GM18873 (cell line): ENCODE data around the gene KBTBD4.

ENCODE experiments used
- ATAC-seq: cut with Tn5 transposase; IDR thresholded peaks from one replicate; pipeline ENCODE4 v1.9.1; 2021; ENCODE audit warnings: mild to moderate bottlenecking, moderate library complexity, moderate number of reproducible peaks; ENCODE audit not compliant: unreplicated experiment, low FRiP score

The KBTBD4 gene

GRCh38 chr11:47578524-47579494, at the start of gene KBTBD4, which contains the start of gene NDUFS3:
KBTBD4 (minus strand) TSS chr11:47578970; CDS start chr11:47578951, 19 bp downstream.
NDUFS3 (plus strand) TSS chr11:47579074; CDS start chr11:47579092, 18 bp downstream.
- peak; percentile 88 for ATAC-seq

GRCh38 chr11:47628026-47628425, 49.3 kb upstream of the KBTBD4 start:
- no peak for ATAC-seq

GRCh38 chr11:47626234-47626633, 47.5 kb upstream of the KBTBD4 start:
- no peak for ATAC-seq

GRCh38 chr11:47620836-47621378, 42.1 kb upstream of the KBTBD4 start:
- no peak for ATAC-seq

- no peak for ATAC-seq
These were observed 38.6 kb upstream of the KBTBD4 start for GRCh38 chr11:47617417-47617809.

- no peak for ATAC-seq
These were observed 38.1 kb upstream of the KBTBD4 start for GRCh38 chr11:47616726-47617416.

GRCh38 chr11:47615249-47615648, 36.5 kb upstream of the KBTBD4 start:
- no peak for ATAC-seq

GRCh38 chr11:47611348-47611794, 32.6 kb upstream of the KBTBD4 start:
- ATAC-seq, result peak; percentile 74

GRCh38 chr11:47609675-47610074, 30.9 kb upstream of the KBTBD4 start:
- no peak for ATAC-seq

- no peak for ATAC-seq
These were observed 28.6 kb upstream of the KBTBD4 start for GRCh38 chr11:47607380-47607779.

- ATAC-seq, result no peak
These were observed 28.0 kb upstream of the KBTBD4 start for GRCh38 chr11:47606731-47607130.

GRCh38 chr11:47605921-47606320, 27.2 kb upstream of the KBTBD4 start:
- ATAC-seq, result no peak

- ATAC-seq, result no peak
These were observed 24.5 kb upstream of the KBTBD4 start for GRCh38 chr11:47603295-47603694.

- no peak for ATAC-seq
These were observed 21.1 kb upstream of the KBTBD4 start for GRCh38 chr11:47599902-47600301.

GRCh38 chr11:47595967-47596366, 17.2 kb upstream of the KBTBD4 start:
- ATAC-seq, result no peak

GRCh38 chr11:47595029-47595428, 16.3 kb upstream of the KBTBD4 start:
- no peak for ATAC-seq

GRCh38 chr11:47593934-47594855, 15.4 kb upstream of the KBTBD4 start, which contains the start of gene C1QTNF4:
C1QTNF4 (minus strand) TSS chr11:47594411; CDS start chr11:47590810, 3,601 bp downstream.
- no peak for ATAC-seq

GRCh38 chr11:47593492-47593933, 14.7 kb upstream of the KBTBD4 start:
- no peak for ATAC-seq

- no peak for ATAC-seq
These were observed 14.2 kb upstream of the KBTBD4 start for GRCh38 chr11:47592970-47593369.

- ATAC-seq, result no peak
These were observed 13.5 kb upstream of the KBTBD4 start for GRCh38 chr11:47592251-47592650.
